GM19240 (cell line): Measurements from ENCODE around the gene PCDHA1.

Experiments
- DNase-seq: peaks from one replicate; pipeline ENCODE4 v3.0.0; 2011; ENCODE audit warnings: low spot score; ENCODE audit not compliant: insufficient read length

The PCDHA1 gene

DNA sequence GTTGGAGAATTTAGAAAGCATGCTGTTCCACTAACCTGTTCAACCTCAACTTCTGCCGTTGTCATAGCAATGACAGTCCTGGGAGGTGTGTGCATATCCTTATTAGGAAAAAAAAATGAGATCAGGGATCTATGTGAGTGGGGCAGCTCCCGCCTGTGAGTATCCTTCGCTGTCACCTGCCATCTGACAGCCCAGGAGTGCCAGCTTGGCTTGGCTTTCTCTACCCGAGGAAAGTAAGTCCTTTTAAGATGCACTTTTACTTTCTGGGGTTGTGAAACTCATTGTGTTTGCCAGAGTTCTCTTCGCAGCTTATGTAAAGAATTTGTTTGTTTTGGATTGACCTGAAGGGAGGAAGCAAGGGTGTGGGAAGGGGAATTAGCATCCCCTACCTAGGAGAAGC lies 202.2 kb downstream of the PCDHA1 start:
- no peak for DNase-seq

GRCh38 chr5:140988608-140989007 lies 202.7 kb downstream of the PCDHA1 start:
- no peak for DNase-seq

- DNase-seq: no peak
Observed at GRCh38 chr5:140989254-140990020, 203.5 kb downstream of the PCDHA1 start.

- DNase-seq: no peak
Observed at GRCh38 chr5:140992828-140993227, 206.9 kb downstream of the PCDHA1 start.

GRCh38 chr5:140996060-140996459 lies 210.1 kb downstream of the PCDHA1 start:
- no peak for DNase-seq

DNA sequence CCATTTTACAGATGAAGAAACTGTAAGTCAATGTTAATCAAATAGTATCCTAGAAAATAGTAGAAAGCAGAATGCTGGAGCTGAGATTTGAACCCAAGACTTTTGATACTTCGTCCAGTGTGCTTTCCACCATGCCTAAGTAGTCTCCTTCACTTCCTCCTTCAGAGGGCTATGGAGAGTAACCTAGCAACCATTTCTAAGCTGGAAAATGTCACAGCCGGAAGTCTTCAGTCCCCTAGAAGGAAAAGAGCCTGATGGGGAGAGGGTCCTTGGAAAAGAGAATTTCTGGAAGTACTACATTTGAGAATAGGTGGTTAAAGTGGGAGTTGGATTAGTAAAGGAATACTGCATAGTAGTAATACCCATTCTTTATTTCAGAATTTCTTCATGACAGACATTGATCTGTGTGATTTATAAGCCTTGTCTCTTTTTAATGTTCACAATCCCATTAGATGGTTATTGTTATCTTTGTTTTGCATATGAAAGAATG lies 213.0 kb downstream of the PCDHA1 start:
- DNase-seq: no peak

- DNase-seq: no peak
Observed at GRCh38 chr5:141001446-141001843, 215.5 kb downstream of the PCDHA1 start.

GRCh38 chr5:141001844-141002604 lies 216.1 kb downstream of the PCDHA1 start:
- no peak for DNase-seq

- DNase-seq: no peak
Observed at GRCh38 chr5:141002605-141002965, 216.6 kb downstream of the PCDHA1 start.

DNA sequence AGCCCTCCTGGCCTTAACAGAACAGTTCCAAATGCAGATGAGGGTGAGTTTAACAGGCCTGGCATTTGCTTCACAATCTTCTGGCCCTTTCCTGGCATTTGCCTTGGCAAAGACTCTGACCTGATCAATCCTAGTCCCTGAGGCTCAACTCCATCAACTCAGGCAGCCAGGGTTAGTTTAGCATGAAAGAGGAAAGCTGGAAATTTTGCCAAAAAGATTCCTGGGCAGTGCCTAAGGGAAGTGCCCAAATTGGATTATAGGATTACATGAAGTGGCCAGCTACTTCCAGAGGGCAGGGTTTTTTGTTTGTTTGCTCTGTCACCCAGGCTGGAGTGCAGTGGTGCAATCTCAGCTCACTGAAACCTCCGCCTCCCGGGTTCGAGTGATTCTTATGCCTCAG lies 217.1 kb downstream of the PCDHA1 start:
- no peak for DNase-seq

DNA sequence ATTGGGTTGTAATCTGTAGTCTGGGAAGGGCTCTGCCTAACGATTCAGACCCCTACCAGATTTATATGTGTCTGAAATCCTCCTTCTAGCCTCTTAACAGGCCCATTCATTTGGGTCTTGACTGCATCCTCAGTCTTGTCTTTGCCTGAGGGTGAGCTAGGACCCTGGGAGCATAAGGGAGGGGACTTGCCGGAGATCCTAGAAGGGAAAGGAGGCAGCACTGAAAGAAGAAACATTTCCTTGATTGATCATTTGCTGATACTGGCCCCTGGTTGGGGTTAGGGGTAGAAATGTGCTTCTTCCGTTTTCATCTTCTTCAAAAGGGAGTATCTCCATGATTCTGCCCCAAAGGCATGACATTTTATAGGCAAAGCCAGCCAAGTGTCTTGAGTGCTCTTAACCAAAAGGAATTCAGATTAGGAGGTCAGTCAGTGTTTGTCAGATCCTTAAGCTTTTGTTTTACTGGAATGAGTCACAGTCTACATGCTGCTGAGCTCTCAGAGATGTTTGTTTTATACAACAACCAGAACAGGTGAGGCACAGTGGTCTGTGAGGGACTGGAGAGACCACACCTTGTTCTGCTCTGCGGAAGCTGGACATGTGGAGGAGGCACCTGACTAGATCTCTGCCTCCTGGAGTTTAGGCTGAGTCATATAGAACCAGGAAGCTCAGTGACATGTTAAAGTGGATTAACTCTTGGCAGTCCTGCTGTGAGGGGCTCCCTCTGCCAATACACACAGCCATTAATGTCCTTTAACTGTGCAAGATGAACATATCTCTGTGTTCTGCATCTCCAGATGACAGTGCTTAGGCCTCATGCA lies 218.1 kb downstream of the PCDHA1 start:
- DNase-seq: no peak

- DNase-seq: no peak
Observed at GRCh38 chr5:141007791-141008190, 221.9 kb downstream of the PCDHA1 start.

- no peak for DNase-seq
Observed at GRCh38 chr5:141010047-141010793, 224.3 kb downstream of the PCDHA1 start.

DNA sequence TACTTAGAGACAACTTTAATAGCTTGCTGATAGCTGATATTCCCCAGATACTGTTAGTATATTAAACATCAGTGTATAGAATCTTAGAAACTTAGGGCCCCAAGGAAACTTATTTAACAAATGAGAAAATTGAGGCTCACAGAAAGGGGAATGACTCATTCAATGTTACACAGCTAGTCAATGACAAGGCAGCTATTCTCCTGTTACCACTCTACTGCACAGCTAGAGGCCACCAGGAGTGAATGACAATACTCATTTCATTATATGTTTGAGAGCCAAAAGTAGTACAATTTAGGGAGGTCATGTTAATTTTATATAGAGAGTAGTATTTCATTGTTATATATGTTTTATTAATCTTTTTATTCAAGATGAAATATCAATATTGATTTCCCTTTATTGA lies 232.0 kb downstream of the PCDHA1 start:
- DNase-seq: no peak

GRCh38 chr5:141022384-141022783 lies 236.4 kb downstream of the PCDHA1 start:
- DNase-seq: no peak

- DNase-seq: no peak
Observed at GRCh38 chr5:141031006-141031405, 245.1 kb downstream of the PCDHA1 start.

DNA sequence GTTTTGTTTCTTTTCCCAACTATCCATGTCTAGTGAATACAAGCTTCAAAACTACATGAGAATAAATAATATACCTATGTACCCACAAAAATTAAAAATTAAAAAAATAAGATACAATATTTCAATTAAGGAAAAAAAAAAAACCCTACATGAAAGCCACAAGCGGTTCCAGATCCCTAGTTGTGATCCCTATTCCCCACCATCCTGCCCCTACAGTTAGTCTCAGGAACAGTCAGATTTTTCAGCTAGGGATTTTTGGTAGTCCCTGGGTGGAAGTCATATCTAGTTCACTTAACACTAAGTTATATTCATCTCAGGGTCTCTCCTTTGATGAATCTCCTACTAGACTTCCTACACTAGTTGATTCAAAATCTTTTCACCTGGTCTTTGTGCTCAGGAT lies 246.7 kb downstream of the PCDHA1 start:
- no peak for DNase-seq

- no peak for DNase-seq
Observed at GRCh38 chr5:141039061-141039460, 253.1 kb downstream of the PCDHA1 start.

GRCh38 chr5:141039517-141039916 lies 253.6 kb downstream of the PCDHA1 start:
- DNase-seq: no peak

GRCh38 chr5:141040093-141040770 lies 254.3 kb downstream of the PCDHA1 start:
- no peak for DNase-seq
